Measurements from ENCODE around the gene CHMP4B.

CHMP4B gene

DNA sequence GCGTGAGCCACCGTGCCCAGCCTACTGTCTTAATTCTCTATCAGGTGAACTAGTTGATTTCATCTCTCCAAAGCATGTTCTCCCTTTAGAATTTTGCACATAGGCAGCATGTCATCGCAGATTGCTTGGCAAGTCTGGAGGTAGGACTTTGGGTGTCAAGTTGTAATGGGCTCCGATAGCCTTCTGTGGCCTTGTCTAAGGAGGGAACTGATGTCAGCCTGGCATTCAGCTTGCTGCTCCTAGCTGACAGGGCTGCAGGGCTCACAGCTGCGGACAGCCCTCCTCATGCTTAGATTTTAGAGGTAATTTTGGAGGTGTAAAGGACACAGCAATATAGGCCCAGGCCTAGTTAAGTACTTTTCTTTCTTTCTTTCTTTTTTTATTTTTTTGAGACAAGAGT lies 11.3 kb downstream of the CHMP4B start:
- DNase-seq = no peak

DNA sequence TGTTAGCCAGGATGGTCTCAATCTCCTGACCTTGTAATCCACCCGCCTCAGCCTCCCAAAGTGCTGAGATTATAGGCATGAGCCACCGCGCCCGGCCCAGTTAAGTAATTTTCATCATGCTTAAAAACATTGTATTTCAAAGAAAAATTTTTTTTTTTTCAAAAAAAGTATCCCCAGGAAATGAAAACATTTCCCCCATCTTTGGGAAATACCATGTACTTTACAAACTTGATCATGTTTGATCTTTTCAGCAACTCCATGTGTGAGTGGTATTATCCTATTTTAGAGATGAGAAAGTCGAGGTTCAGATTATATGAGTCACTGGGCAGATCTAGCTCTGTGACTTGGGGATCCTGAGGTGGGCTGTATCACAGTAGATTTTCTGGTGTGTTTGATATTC lies 11.8 kb downstream of the CHMP4B start:
- no peak for DNase-seq

DNA sequence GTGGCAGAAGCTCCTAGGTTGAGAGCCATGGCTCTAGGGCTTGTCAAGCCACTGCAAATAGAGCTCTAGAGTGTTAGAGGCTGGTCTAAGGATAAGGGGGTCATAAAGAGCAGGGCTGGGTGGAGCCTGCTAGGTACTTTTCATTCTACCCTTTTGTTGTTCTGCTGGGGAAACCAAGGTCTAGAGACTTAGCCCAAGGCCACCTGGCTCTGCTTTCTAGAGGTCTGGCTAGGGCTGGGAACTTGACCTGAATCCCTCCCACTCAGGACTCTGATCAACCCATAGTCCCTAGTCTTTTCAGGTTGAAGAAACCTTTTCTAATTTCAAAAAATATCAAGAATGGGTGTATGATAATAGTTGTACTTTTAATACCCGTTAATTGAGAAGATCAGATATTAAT lies 13.7 kb downstream of the CHMP4B start:
- DNase-seq = no peak

- DNase-seq = no peak
Observed at GRCh38 chr20:33825340-33826269, 14.5 kb downstream of the CHMP4B start.

DNA sequence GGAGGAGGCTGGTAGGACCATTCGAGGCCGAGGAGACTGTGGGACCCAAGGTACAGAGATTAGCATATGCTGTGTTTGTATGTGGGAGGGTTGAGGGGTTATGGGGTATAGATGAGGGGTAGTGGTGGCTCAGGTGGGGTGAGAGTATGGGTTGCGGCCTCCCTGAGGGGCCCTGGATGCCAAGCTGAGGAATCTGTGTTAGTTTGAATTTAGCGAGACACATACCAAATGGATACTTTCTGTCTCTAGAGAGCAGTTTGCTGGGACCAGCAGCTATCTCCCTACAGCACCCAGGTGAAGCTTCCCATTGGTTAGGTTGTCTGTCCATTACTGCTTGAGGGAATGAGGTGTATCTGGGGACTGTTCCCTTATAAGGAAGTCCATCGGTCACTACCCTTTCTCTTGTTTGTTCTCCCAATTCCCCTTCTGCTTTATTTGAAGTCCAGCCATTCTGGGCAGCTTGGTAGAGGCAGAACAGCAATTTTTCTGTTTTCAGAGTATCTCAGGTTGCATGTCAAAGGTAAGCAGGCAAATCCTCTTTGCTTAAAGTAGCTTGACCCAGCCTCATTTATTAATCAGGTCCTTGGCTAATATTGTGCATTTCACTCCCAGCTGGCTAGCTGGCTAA lies 15.2 kb downstream of the CHMP4B start:
- peak; percentile 45 for DNase-seq

DNA sequence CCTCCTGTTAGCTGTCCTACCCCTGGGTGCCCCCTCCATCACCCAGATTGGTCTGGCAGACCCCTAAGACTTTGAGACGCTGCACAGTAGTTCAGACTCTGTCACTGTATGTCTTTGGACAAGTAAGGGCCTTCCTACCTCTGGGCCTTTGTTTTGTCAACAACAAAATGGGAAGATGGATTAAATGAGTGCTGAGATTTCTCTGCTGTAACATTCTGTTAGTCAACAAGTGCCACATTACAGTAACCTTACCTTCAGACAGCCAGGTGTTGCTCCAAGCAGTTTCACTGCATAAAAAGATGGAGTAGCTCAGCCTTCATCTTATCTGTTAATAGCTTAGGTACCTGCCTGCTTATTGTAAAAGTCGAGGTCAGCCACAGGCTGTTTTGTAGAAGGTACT lies 16.0 kb downstream of the CHMP4B start:
- no peak for DNase-seq

- peak; percentile 29 for DNase-seq
Observed at GRCh38 chr20:33827634-33828325, 16.6 kb downstream of the CHMP4B start.

DNA sequence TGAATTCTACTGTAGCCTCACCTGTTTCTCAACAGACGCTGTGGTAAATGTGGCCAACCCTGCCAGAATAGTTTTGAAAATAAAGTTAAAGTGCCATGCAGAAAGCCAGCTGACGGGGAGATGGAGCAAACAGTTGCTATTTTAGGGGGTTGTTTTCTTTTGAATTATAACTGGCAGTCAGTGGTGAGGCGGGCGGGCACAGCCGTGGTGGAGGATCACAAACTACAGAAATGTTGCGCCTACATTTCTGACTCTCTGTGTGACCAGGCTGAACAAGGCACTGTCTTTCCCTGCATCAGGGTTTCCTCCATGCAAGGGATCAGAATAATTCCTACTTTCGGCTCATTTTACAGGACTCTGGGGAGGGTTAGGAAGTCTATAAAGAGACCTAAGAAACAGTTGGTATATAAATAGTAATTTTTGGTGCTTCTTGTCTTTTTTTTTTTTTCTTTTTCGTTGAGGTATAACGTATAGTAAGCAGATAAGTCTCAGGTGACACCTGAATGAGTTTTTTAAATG lies 17.2 kb downstream of the CHMP4B start:
- no peak for DNase-seq

- DNase-seq = no peak
Observed at GRCh38 chr20:33828967-33829560, 17.9 kb downstream of the CHMP4B start.

GRCh38 chr20:33829636-33830035 lies 18.5 kb downstream of the CHMP4B start:
- no peak for DNase-seq

GRCh38 chr20:33830371-33830770 lies 19.2 kb downstream of the CHMP4B start:
- no peak for DNase-seq

DNA sequence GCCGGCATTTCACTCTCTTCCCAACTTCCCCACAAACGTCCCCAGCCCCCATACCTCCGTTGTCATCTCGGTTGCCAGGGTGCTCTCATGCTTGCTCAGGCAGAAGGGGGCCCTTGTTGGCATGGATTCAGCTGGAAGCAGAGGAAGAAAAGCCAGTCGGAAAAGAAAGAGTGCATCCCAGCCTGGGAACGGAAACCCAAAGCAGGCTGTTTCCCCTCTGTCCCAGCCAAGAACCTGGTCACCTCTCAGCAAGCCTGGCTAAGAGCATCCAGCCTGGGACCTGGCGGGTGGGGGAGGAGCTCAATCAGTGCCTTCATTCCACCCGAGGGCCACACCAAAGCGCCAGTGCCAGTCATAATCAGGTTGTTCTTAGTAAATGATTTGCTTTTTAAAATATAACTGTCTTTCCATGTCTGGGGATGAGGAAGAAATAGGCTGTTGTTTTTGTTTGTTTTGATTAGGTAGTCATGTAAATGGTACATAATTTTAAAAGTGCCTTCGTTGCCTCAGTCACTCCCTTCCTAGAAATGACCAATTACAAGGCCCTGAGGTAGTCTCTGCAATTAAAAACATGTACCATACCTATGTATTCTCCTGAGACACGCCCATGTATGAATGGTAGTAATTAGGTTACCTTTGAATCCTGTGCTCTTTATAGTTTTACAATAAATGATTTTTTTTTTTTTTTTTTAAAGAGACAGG lies 21.1 kb downstream of the CHMP4B start:
- DNase-seq = no peak

- DNase-seq = no peak
Observed at GRCh38 chr20:33833333-33833732, 22.2 kb downstream of the CHMP4B start.

- no peak for DNase-seq
Observed at GRCh38 chr20:33835615-33836172, 24.5 kb downstream of the CHMP4B start.

DNA sequence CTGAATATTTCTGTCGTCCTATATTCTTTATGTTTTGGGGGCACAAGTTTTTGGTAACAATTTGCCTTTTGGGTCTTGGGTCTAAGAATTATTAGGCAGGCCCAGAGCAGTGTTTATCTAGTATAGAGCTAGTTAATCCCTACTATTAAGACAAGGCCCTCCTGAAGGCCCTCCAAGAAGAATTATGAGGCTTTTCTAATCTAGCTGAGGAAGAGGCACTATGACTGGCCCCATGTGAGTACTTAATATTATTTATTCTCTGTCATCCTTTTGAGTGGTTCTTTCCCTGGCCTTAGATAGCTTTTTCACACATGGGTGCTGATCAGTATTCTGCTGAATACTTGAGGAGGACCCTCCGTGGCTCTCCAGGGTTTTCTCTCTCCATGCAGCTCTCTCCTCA lies 25.1 kb downstream of the CHMP4B start:
- no peak for DNase-seq

DNA sequence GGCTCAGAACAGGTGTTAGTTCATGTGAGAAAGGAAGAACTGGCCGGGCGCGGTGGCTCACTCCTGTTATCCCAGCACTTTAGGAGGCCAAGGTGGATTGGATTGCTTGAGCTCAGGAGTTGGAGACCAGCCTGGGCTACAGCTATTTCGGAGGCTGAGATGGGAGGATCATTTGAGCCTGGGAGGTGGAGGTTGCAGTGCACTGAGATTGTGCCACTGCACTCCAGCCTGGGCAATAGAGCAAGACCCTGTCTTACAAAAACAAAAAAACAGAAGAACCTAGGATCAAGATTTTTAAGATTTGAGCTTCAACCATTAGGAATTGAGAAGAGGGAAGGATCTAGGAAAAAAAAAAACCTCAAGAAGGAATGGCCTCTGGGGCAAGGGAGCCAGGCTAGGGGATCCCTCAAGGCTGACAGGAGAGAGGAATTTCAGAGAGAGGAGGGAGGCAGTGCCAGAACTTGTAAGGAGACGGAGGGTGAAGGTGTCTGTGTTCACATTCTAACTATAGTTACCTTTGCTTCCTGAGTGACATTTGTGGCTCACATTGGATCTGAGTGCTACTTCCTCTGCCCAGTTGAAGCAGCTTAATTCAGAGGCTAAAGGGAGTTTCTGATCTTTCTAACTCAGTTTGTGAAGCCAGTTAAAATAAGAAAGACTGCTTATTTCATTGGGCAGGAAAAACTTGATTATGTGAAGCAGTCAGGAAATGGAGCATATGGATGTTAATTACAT lies 26.1 kb downstream of the CHMP4B start:
- DNase-seq = no peak

- DNase-seq = no peak
Observed at GRCh38 chr20:33838035-33838864, 27.1 kb downstream of the CHMP4B start.

GRCh38 chr20:33839591-33839990 lies 28.4 kb downstream of the CHMP4B start:
- DNase-seq = peak; percentile 52

DNA sequence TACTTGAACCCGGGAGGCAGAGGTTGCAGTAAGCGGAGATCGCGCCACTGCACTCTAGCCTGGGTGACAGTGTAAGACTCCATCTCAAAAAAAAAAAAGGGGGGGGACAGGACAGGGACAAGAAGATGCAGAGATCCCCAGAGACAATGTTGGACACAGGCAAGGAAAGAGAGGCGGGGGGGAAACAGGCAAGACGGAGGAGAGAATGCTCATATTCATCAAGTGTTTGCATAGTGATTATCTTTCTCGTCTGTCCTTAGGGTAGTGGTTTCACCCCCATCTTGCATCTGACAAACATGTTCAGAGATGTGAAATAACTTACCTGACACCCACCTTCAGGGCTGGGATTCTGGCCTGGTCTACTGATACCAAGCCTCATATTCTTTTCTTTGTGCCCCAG lies 29.0 kb downstream of the CHMP4B start:
- DNase-seq = no peak

- no peak for DNase-seq
Observed at GRCh38 chr20:33840759-33841435, 29.7 kb downstream of the CHMP4B start.
